Activated CD4-positive, alpha-beta T cell treated with anti-CD3 and anti-CD28 coated beads for 24 hours (primary cell): Measurements from ENCODE around the gene SARDH.
"Not testable (repeated sequence)": the region's sequence is repeated elsewhere in the genome, so short reads cannot be mapped to it uniquely, and the experiment has no call there.

Experiments used
- DNase-seq, 2 donors: peaks; one replicate each; pipeline ENCODE4 v3.0.0-alpha.2; 2020; ENCODE audit warnings: low read depth in 2 of 2

Gene SARDH

DNA sequence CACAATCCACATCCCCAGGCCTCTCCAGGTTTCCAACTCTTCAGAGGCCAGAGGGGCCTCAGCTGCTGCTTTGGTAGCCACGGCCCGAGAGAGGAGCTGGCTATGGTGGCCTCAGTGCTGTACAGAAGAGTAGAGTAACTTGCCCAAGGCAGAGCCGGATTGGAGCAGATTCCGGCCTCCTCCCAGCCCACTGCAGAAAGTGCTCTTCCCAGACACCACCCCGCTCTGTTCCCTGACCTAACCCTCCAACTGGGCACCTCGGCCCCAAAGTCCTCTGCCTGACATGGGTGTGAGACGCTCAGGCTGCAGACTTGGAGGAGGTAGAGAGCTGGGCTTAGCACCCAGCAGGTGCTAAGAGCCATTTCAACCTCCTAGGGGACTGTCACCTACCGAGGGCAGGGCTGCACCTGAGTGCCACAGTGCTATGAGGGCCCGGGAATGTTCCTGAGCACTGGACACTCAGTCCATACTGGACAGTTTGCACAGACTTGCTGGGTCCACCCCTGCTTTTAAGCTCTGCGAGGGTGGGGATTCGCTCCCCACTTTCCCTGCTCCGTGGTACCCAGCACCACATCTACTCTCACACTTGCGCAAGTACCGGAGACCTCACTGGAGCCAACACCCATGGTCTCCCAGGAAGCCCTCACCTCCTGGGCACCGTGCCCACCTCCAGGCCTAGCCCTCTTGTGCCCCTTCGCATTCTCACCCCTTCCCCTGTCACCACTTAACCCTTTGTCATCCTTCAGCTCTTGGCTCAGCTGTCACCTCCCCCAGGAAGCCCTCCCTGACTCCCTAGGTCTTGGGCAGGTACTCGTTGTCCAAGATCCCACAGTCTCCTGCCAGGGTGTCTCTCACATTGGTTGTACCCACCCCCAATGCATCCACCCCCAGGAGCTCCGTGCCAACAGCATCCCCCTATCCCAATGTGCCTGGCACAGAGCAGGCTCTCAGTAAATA, 52.2 kb downstream of the SARDH start:
- no peak for DNase-seq

- no peak for DNase-seq
Observed at GRCh38 chr9:133684936-133685361, 53.2 kb downstream of the SARDH start.

DNA sequence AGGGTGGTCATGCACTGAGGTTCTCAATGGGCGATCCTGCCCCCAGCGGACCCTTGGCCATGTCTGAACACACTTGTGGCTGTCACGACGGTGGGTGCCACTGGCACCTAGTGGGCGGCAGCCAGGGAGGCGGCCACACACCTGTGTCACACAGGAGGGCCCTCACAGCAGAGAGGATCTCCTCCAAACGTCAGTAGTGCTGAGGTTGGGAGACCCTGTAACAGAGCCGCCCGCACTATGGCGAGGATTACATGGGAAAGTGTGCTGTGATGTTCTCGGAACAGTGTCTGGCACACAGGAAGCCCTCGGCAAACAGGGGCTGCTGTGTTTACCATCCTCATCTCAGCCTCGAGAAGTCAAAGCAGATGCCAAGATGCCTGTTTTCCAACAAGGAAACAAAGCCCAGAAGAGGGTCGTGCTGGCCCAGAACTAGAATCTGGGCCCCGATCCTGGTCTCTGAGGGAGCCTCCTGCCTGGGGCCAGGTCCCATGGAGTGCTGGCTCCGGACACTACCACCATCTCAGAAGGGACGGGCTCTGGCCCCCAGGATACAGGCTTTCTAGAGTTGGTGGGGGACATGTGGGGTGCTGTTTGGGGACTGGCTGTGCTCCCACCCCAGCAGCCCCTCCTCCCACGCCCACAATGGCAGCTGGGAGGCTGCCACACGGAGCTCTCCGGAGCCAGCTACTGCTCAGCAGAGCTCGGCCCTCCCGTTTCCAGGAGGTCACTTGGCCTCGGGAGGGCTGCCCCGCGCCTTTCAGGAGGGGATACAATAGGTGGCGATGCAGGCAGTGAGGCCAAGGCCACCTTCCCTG, 53.8 kb downstream of the SARDH start:
- no peak for DNase-seq

- DNase-seq = peak in 1 of 2 donors; percentile 30
Observed at GRCh38 chr9:133683586-133684120, 54.5 kb downstream of the SARDH start.

GRCh38 chr9:133682818-133683585, 55.1 kb downstream of the SARDH start:
- no peak for DNase-seq

GRCh38 chr9:133681658-133682306, 56.4 kb downstream of the SARDH start:
- no peak for DNase-seq

GRCh38 chr9:133680976-133681657, 57.0 kb downstream of the SARDH start:
- DNase-seq = no peak

GRCh38 chr9:133680250-133680975, 57.7 kb downstream of the SARDH start:
- DNase-seq = no peak

GRCh38 chr9:133679466-133680061, 58.6 kb downstream of the SARDH start:
- DNase-seq = no peak

DNA sequence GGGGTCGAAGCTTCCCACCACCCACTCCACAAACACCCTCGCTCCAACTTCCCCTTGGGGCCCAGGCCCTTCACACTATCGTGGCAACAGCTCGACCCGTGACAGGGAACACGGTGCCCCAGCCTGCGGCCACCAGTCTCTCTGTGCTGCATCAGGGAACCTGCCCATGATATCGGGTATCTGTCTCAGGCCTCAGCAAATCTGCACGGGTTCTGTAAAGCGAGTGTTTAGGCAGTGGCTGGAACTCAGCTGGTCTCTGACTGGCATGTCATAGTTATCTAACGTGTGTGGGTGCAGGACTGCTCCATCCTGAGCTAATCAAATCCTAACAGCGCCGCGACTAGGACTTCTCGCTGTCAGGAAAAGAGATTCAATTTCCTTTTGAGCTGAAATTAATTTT, 59.1 kb downstream of the SARDH start:
- no peak for DNase-seq

DNA sequence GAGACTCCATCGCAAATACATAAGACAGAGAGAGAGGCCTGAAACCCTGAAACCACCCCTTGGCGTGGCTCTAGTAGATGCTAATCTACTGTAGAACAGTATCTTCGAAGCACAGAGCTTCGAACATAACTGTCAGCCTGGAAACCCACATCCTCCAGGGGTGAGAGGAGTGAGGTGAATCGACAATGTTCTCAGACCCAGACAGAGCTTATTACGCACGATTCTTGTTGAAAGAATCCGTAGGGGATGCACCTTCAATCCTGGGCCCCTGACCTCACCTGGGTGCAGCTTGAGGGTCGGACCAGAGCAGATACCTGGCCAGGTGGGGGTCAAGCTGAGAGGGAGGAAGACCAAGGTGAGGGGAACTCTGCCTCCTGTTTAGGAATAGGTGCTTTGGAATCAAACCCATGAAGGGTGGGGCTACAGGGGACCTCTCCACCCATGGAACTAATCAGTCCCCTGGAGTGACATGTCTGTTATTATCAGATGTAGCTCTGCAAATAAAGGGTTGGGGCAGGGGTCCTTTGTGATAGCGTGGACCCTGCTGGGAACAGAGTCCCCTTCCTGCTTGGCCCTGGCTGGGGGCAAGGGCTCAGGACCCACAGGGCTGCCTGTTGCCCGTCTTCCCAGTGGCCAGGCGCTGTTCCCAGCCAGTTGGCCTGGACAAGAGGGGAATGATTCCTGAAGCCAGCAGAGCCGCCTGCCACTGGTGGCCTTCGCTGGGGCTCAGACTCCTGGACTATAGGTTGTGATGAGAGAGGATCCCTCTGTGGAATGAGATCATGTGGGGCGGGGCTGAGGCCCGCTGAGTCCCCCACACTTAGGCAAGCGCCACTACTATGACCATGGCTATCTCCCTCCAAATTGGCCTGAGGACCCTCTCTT, 60.8 kb downstream of the SARDH start:
- no peak for DNase-seq

GRCh38 chr9:133676450-133676849, 61.7 kb downstream of the SARDH start:
- no peak for DNase-seq

GRCh38 chr9:133675796-133676195, 62.4 kb downstream of the SARDH start:
- DNase-seq = not testable (repeated sequence)

DNA sequence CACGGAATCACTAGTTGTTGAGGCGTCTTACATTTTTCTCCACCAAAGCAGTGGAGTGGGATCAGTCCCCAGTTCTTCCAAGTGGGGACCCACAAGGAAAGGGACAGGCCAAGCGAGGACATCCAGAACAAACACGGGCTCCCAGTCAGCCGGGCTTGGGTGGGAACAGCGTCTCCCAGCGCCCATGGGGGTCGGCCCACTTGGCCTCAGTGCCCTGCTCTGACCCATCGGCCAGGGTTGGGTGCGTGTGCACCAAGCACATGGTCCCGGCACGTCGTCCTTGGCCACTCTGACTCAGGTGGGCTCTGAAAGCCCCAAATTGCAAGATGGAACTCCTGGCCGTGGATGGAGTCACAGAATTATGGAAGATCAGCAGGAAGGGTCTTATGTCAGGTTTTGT, 64.1 kb downstream of the SARDH start:
- DNase-seq = no peak

- DNase-seq = no peak
Observed at GRCh38 chr9:133673258-133673655, 64.9 kb downstream of the SARDH start.

- no peak for DNase-seq
Observed at GRCh38 chr9:133672503-133673257, 65.5 kb downstream of the SARDH start.

- DNase-seq = no peak
Observed at GRCh38 chr9:133671371-133671770, 66.8 kb downstream of the SARDH start.

GRCh38 chr9:133670466-133670865, 67.7 kb downstream of the SARDH start:
- no peak for DNase-seq
